NCI-H345 treated with DMSO at 0.1 percent for 48 hours (cell line): ENCODE results near the gene CHST15.
"Not testable (repeated sequence)": the region's sequence is repeated elsewhere in the genome, so short reads cannot be mapped to it uniquely, and the experiment has no call there.

ENCODE experiments used
- DNase-seq: peaks from one replicate; lab custom pipeline; 2025; ENCODE audit not compliant: unreplicated experiment; lab: John Stamatoyannopoulos, UW

CHST15 gene

DNA sequence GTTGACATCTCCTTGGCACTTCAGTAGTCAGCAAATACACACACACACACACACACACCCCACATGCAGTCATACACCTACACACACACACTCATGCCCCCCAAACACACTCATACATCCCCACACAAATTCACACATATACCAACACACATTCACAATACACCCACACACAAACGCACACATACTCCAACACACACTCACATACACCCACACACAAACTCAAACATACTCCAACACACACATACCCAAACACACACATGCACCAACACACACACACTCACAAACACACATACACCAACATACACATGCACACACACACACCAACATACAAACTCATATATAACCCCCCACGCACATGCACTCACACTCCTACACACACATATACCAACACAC lies 31.4 kb upstream of the CHST15 start:
- no peak for DNase-seq

GRCh38 chr10:124124123-124124768 lies 30.8 kb upstream of the CHST15 start:
- DNase-seq: no peak

DNA sequence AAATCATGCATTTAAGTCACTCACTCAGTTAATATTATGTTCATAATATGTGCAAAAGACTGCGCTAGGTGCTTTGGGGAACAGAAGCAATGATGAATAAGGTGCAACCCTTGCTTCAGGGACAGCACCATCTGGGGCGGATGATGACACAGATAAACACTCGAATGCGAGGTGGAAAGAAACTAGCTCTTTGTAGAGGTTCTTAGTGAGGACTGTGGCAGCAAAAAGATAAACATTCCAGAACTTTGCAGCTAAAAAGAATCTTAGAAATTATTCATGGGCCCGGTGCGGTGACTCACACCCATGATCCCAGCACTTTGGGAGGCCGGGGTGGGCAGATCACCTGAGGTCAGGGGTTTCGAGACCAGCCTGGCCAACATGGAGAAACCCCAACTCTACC lies 29.8 kb upstream of the CHST15 start:
- no peak for DNase-seq

- no peak for DNase-seq
These were observed 28.8 kb upstream of the CHST15 start for GRCh38 chr10:124122211-124122610.

- DNase-seq: no peak
These were observed 27.1 kb upstream of the CHST15 start for GRCh38 chr10:124120410-124121061.

GRCh38 chr10:124119946-124120345 lies 26.5 kb upstream of the CHST15 start:
- no peak for DNase-seq

GRCh38 chr10:124119216-124119615 lies 25.8 kb upstream of the CHST15 start:
- DNase-seq: no peak

- DNase-seq: no peak
These were observed 24.4 kb upstream of the CHST15 start for GRCh38 chr10:124117833-124118232.

- DNase-seq: no peak
These were observed 24.1 kb upstream of the CHST15 start for GRCh38 chr10:124117511-124117785.

DNA sequence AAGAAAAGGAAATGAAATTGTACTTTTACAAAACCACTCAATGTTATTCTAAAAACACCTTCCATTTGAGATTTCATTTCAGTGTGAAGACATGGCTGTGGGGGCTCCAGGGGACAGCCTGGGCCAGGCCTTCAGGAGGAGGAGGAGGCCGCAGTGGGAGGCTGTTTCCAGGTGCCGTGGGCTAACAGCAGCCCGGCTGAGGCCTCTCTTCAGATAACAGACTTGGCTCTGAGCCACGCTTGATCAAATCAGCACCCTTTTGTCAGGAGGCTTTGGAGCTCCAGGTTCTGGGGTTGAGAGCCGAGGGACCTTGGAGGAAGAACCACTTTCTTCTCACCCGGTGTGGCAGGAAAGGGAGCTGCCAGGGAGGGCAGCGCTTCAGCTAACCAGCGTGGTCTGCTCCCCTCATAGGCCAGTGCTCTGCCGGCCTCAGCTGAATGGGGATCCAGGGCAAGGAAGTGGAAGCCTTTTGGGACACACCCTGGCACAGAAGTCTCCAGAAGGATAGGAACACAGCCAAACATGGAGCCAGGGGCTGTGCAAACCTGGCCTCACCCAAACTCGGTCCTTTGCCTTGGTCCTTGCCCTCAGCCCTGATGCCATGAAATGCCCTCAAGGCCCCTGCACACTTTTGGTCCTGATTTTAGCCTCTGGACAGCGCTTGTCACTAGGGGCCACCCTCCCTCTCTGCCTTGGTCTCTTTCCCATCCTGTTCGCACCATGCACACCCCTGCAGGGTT lies 23.5 kb upstream of the CHST15 start:
- DNase-seq: no peak

GRCh38 chr10:124114696-124115095 lies 21.3 kb upstream of the CHST15 start:
- no peak for DNase-seq

DNA sequence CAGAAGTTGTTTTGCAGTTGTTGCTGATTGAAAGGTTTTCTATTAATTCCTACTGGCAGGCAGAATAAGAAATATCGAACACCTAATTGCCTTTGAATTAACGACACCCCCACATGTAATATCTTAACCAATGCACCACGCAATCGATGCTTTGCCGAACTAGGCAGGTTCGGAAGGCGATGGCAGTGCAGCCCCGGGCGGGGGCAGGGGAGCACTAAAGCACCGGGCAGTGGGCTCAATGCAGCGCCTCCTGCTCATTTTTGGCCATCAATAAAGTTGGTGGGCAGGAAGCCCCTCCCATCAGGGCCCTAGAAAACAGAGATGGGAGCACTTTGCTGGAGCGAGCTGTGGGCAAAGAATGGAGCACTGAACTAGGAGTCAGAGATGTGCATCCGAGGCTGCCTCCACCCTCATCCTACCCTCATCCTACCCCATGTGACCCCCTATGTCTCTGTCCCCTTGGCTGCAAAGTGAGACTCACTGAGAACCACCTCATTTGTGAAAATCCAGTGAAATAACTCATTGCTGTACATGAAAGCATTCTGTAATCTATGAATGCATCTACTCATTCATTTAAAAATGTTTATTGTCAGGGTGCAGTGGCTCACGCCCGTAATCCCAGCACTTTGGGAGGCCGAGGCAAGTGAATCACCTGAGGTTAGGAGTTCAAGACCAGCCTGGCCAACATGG lies 19.6 kb upstream of the CHST15 start:
- no peak for DNase-seq

DNA sequence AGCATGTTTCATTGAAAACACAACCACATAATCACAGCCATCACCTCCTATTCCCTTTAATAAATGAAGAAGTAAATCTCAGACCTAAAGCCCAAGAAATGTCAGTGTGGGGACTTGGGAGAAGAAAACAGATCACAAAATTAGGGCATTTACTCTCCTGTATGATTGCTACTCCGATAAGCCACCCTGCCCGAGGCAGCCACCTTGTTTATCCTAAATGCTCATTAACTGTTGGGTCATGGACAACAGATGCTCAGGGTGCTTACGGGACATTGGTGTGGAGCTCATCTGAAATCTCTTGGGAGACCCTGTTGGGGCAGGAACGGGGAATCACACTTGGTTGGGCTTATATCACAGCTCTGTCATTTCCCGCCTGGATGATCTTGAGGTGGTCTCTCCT lies 17.5 kb upstream of the CHST15 start:
- no peak for DNase-seq

DNA sequence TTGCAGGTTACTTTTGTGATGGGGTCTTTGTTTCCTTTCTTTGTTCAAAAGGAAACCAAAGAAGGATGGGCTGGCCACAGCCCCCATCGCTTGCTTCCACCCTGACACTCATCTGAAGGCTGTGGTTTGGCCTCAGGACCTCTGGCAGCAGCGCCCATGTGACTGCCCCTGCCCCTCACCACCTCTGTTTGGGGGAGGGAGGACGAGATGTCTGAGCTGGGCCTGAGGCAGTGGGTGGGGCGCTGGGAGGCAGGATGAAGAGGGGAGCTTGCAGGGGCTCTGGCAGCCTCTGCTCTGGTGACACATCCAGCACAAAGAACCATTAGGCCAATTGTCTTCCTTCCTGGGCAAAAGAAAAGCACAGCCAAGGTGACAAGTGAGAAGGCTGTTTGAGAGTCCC lies 15.9 kb upstream of the CHST15 start:
- no peak for DNase-seq

- DNase-seq: no peak
These were observed 13.7 kb upstream of the CHST15 start for GRCh38 chr10:124107072-124107471.

GRCh38 chr10:124106241-124106879 lies 13.0 kb upstream of the CHST15 start:
- DNase-seq: no peak

DNA sequence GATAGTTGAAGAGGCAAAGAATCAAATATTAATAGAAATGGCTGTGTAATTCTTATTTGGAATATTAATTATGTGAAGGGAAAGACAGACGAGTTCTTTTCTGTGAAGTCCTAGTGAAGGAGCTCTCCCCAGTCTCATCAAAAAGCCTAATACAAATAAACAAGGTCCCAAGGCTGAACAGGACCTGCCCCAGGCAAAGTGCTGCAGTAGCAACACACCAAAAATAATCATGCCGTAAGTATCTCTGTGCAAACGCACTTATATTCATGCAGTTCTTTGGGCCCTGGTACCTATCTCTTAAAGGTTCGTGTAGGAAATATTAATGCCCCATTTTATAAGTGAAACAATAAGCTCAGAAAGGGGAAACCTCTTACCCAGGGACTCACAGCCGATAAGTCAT lies 12.2 kb upstream of the CHST15 start:
- DNase-seq: no peak

- no peak for DNase-seq
These were observed 11.6 kb upstream of the CHST15 start for GRCh38 chr10:124105045-124105444.

- DNase-seq: no peak
These were observed 10.7 kb upstream of the CHST15 start for GRCh38 chr10:124104011-124104627.

GRCh38 chr10:124101351-124101750 lies 8.0 kb upstream of the CHST15 start:
- no peak for DNase-seq

- DNase-seq: not testable (repeated sequence)
These were observed 7.3 kb upstream of the CHST15 start for GRCh38 chr10:124100651-124101050.
